IPS-18c (cell line): Measurements from ENCODE around the gene AKAP7.

Experiments
- H3K4me3 ChIP-seq: 2 replicates; pipeline ENCODE4 v1.7.0; 2013; ENCODE audit warnings: low read depth, mild to moderate bottlenecking, low read length, moderate library complexity; ENCODE audit not compliant: insufficient read depth
- H3K9me3 ChIP-seq: one replicate; pipeline ENCODE4 v1.6.1; 2013; ENCODE audit warnings: mild to moderate bottlenecking, low read length, moderate library complexity; ENCODE audit not compliant: control insufficient read depth, insufficient read depth

The AKAP7 gene

GRCh38 chr6:131125431-131125830 lies 9.8 kb upstream of the AKAP7 start:
- no peaks in the 10 kb centered on the region for H3K9me3 ChIP-seq
- H3K4me3 ChIP-seq = no peak overlapping the region

GRCh38 chr6:131129689-131130553 lies 5.3 kb upstream of the AKAP7 start:
- no peak overlapping the region for H3K4me3 ChIP-seq
- H3K9me3 ChIP-seq = no peaks in the 10 kb centered on the region

- Histone ChIP-seq H3K4me3 (no peak overlapping the region), H3K9me3 (no peaks in the 10 kb centered on the region)
These were observed 4.7 kb upstream of the AKAP7 start for GRCh38 chr6:131130554-131130940.

GRCh38 chr6:131132360-131132759 lies 2.9 kb upstream of the AKAP7 start:
- Histone ChIP-seq H3K4me3 (no peak overlapping the region), H3K9me3 (no peaks in the 10 kb centered on the region)

GRCh38 chr6:131134220-131134979 lies 867 bp upstream of the AKAP7 start:
- Histone ChIP-seq H3K4me3 (no peak overlapping the region), H3K9me3 (no peaks in the 10 kb centered on the region)

GRCh38 chr6:131134980-131135243 lies 355 bp upstream of the AKAP7 start:
- H3K9me3 ChIP-seq = no peaks in the 10 kb centered on the region
- peak overlapping the region; percentile 60 for H3K4me3 ChIP-seq

GRCh38 chr6:131136021-131136786 lies 937 bp downstream of the AKAP7 start:
- Histone ChIP-seq H3K9me3 (no peaks in the 10 kb centered on the region), H3K4me3 (peak overlapping the region; percentile 60)

GRCh38 chr6:131139599-131139998 lies 4.3 kb downstream of the AKAP7 start:
- Histone ChIP-seq H3K9me3 (no peaks in the 10 kb centered on the region), H3K4me3 (no peak overlapping the region)

GRCh38 chr6:131143319-131143718 lies 8.1 kb downstream of the AKAP7 start:
- Histone ChIP-seq H3K9me3 (no peaks in the 10 kb centered on the region), H3K4me3 (no peak overlapping the region)

- Histone ChIP-seq H3K9me3 (no peaks in the 10 kb centered on the region), H3K4me3 (no peak overlapping the region)
These were observed 11.6 kb downstream of the AKAP7 start for GRCh38 chr6:131146865-131147264.

- Histone ChIP-seq H3K4me3 (no peak overlapping the region), H3K9me3 (no peaks in the 10 kb centered on the region)
These were observed 21.1 kb downstream of the AKAP7 start for GRCh38 chr6:131156411-131156810.

GRCh38 chr6:131159578-131159977 lies 24.3 kb downstream of the AKAP7 start:
- H3K4me3 ChIP-seq = no peak overlapping the region

GRCh38 chr6:131160254-131160758 lies 25.0 kb downstream of the AKAP7 start:
- no peak overlapping the region for H3K4me3 ChIP-seq
- no peaks in the 10 kb centered on the region for H3K9me3 ChIP-seq

More at GRCh38 chr6:131159578-131159977, 24.3 kb downstream of the AKAP7 start:
- no peaks in the 10 kb centered on the region for H3K9me3 ChIP-seq

- Histone ChIP-seq H3K9me3 (no peaks in the 10 kb centered on the region), H3K4me3 (no peak overlapping the region)
These were observed 26.7 kb downstream of the AKAP7 start for GRCh38 chr6:131161987-131162386.

- H3K4me3 ChIP-seq = no peak overlapping the region
- no peaks in the 10 kb centered on the region for H3K9me3 ChIP-seq
These were observed 28.6 kb downstream of the AKAP7 start for GRCh38 chr6:131163886-131164285.

GRCh38 chr6:131164506-131164905 lies 29.2 kb downstream of the AKAP7 start:
- Histone ChIP-seq H3K4me3 (no peak overlapping the region), H3K9me3 (no peaks in the 10 kb centered on the region)

GRCh38 chr6:131167773-131168172 lies 32.5 kb downstream of the AKAP7 start:
- Histone ChIP-seq H3K4me3 (no peak overlapping the region), H3K9me3 (no peaks in the 10 kb centered on the region)

GRCh38 chr6:131169613-131170012 lies 34.3 kb downstream of the AKAP7 start:
- H3K9me3 ChIP-seq = no peaks in the 10 kb centered on the region
- no peak overlapping the region for H3K4me3 ChIP-seq
